Stimulated activated naive CD4-positive, alpha-beta T cell (primary cell): Measurements from ENCODE around the gene HMOX2.

Experiments
- DNase-seq, 6 experiments: peaks; one replicate each; lab custom pipeline; 2025; lab: John Stamatoyannopoulos, UW

HMOX2 gene

GRCh38 chr16:4463522-4464163, 12.6 kb upstream of the HMOX2 start:
- DNase-seq = no peak

- DNase-seq = no peak
These were observed 10.0 kb upstream of the HMOX2 start for GRCh38 chr16:4465977-4466779.

GRCh38 chr16:4467916-4468315, 8.3 kb upstream of the HMOX2 start:
- DNase-seq = no peak

- DNase-seq = no peak
These were observed 7.2 kb upstream of the HMOX2 start for GRCh38 chr16:4468972-4469371.

GRCh38 chr16:4471869-4472268, 4.3 kb upstream of the HMOX2 start:
- no peak for DNase-seq

- no peak for DNase-seq
These were observed 3.3 kb upstream of the HMOX2 start for GRCh38 chr16:4472880-4473279.

GRCh38 chr16:4474192-4474961, 1.8 kb upstream of the HMOX2 start, which contains the start of gene NMRAL1:
Gene NMRAL1, minus strand, starts transcription at chr16:4474625. Its CDS starts 493 bp downstream, at chr16:4474132.
- DNase-seq = peak; percentile 74 to 89 (median 82)

- DNase-seq = peak in 2 of 6 experiments; percentile 23 to 26
These were observed 1.8 kb downstream of the HMOX2 start for GRCh38 chr16:4477966-4478365.

GRCh38 chr16:4481526-4481925, 5.3 kb downstream of the HMOX2 start:
- DNase-seq = no peak

- DNase-seq = no peak
These were observed 5.8 kb downstream of the HMOX2 start for GRCh38 chr16:4481963-4482362.

GRCh38 chr16:4486126-4486893, 10.1 kb downstream of the HMOX2 start:
- DNase-seq = no peak

GRCh38 chr16:4487955-4488498, 11.8 kb downstream of the HMOX2 start:
- peak in 3 of 6 experiments; percentile 58 to 66 (median 60) for DNase-seq

- peak in 3 of 6 experiments; percentile 78 to 84 (median 82) for DNase-seq
These were observed 12.3 kb downstream of the HMOX2 start for GRCh38 chr16:4488499-4488967.

GRCh38 chr16:4489030-4489429, 12.8 kb downstream of the HMOX2 start:
- no peak for DNase-seq

GRCh38 chr16:4491898-4492297, 15.7 kb downstream of the HMOX2 start:
- DNase-seq = no peak

GRCh38 chr16:4494746-4495490, 18.7 kb downstream of the HMOX2 start:
- DNase-seq = no peak

GRCh38 chr16:4495766-4496165, 19.6 kb downstream of the HMOX2 start:
- DNase-seq = no peak

GRCh38 chr16:4496305-4496704, 20.1 kb downstream of the HMOX2 start:
- DNase-seq = no peak

GRCh38 chr16:4498546-4499195, 22.5 kb downstream of the HMOX2 start:
- no peak for DNase-seq

GRCh38 chr16:4499196-4499555, 23.0 kb downstream of the HMOX2 start:
- no peak for DNase-seq
